Immature natural killer cell (primary cell): ENCODE results near the gene TBX4. TPM values are rescaled to one million over a fixed set of nuclear protein-coding genes. Genes with fewer than 3 reads are reported as not detected.
A peak's percentile ranks its signal among the peaks of the same experiment; 100 is the strongest.

ENCODE experiments used
- DNase-seq, 3 donors: peaks; one replicate each; pipeline ENCODE4 v3.0.0; 2022; ENCODE audit warnings: mixed read lengths in 1 of 3
- H3K27ac Mint-ChIP-seq, 6 donors: one replicate each; pipeline ENCODE4 v1.8.0; 2020; ENCODE audit warnings: mixed read lengths in 6 of 6, mild to moderate bottlenecking in 5 of 6, inconsistent platforms in 4 of 6, moderate library complexity in 3 of 6
- H3K27me3 Mint-ChIP-seq, 3 donors: one replicate each; pipeline ENCODE4 v1.8.0; 2020 to 2021; ENCODE audit warnings: low read depth in 3 of 3, mild to moderate bottlenecking in 3 of 3, mixed read lengths in 3 of 3, moderate library complexity in 3 of 3, inconsistent platforms in 1 of 3
- H3K36me3 Mint-ChIP-seq, 3 donors: one replicate each; pipeline ENCODE4 v1.8.0; 2020; ENCODE audit warnings: mixed read lengths in 3 of 3, inconsistent platforms in 2 of 3, mild to moderate bottlenecking in 2 of 3
- H3K4me1 Mint-ChIP-seq, 2 donors: one replicate each; pipeline ENCODE4 v1.8.0; 2020; ENCODE audit warnings: inconsistent platforms in 2 of 2, mild to moderate bottlenecking in 2 of 2, mixed read lengths in 2 of 2, moderate library complexity in 1 of 2
- H3K4me3 Mint-ChIP-seq, 5 donors: one replicate each; pipeline ENCODE4 v1.8.0; 2020; ENCODE audit warnings: mild to moderate bottlenecking in 5 of 5, mixed read lengths in 5 of 5, inconsistent platforms in 3 of 5, moderate library complexity in 3 of 5
- H3K9me3 Mint-ChIP-seq, 6 donors: one replicate each; pipeline ENCODE4 v1.8.0; 2020; ENCODE audit warnings: mild to moderate bottlenecking in 6 of 6, mixed read lengths in 6 of 6, inconsistent platforms in 4 of 6, moderate library complexity in 3 of 6
- polyA plus RNA-seq, 3 donors: library from polyadenylated mRNA; unstranded; fragments of 300-500 nt; fragmentation: Illumina TruSeq; gene quantifications; one replicate each; pipeline ENCODE4 v1.2.3, GENCODE V29; 2021

Gene TBX4
- polyA plus RNA-seq, 3 donors from 2014 or later = not detected

DNA sequence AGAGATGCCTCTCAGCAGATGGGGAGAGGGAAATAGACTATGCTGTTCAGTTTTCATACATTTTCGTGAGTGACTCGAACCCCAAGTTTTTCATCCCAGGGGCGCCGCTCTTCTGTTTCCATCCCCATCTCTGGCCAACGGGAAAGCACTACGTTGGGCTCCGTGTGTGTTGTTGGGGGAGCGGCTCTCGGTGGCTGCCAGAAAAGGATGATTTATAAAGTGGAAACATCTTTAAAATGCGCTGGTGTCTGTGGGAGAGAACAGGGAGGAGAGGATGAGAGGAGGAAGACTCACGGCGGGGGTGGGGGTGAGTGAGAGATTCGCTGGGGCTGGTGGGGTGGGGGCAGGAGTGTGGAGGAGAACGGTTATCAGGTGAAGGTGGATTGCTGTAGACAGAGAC is 5.8 kb downstream of the TBX4 start:
- H3K9me3 Mint-ChIP-seq = no peaks in the 10 kb centered on the region
- H3K27me3 Mint-ChIP-seq = peaks cover 27 to 42% (median 38%) of the 10 kb centered on the region in 3 donors
- no peak for DNase-seq
- H3K27ac Mint-ChIP-seq = no peak overlapping the region
- H3K4me3 Mint-ChIP-seq = peak overlapping the region in 1 of 5 donors; percentile 34
- H3K36me3 Mint-ChIP-seq = peaks cover 0 to 6% (median 0%) of the 10 kb centered on the region in 3 donors
- H3K4me1 Mint-ChIP-seq = peaks cover 11 to 17% of the 10 kb centered on the region in 2 donors

DNA sequence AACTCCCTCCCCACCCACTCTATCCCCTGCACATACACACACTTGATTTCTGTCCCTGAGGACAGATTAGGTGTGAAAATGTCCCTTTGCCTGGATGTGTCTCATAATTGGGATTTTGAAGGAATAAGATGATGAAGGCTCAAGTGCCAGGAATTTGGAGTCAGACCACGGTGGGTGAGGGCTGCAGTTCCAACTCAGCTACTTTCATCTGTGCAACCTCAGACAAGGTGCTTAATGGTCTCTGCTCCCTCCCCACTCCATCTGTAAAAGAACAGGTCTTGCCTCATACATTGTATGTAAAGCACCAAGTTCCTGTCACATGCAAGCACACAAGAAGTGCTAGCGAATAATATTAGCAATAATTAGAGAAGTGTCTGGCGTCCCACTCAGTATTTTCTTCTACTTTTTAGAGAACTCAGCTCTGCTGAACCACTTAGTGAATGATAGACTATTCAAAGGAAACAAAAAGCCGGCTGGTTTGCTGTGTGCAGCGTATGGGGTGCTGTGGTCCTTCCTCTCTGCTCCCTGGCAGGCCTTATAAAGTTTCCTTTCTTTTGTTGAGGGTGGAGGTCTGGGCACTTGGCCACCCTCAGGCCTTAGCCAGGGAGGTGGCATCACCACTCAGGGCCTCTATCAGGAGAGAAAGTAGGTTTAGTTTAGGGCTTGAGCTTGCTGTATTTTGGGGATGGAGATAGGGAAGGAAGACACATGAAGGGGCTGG is 6.4 kb downstream of the TBX4 start:
- Mint-ChIP-seq H3K27ac (no peak overlapping the region), H3K36me3 (peaks cover 0 to 6% (median 0%) of the 10 kb centered on the region in 3 donors), H3K27me3 (peaks cover 24 to 40% (median 36%) of the 10 kb centered on the region in 3 donors), H3K4me3 (no peak overlapping the region), H3K9me3 (no peaks in the 10 kb centered on the region), H3K4me1 (peaks cover 11 to 15% of the 10 kb centered on the region in 2 donors)
- no peak for DNase-seq

DNA sequence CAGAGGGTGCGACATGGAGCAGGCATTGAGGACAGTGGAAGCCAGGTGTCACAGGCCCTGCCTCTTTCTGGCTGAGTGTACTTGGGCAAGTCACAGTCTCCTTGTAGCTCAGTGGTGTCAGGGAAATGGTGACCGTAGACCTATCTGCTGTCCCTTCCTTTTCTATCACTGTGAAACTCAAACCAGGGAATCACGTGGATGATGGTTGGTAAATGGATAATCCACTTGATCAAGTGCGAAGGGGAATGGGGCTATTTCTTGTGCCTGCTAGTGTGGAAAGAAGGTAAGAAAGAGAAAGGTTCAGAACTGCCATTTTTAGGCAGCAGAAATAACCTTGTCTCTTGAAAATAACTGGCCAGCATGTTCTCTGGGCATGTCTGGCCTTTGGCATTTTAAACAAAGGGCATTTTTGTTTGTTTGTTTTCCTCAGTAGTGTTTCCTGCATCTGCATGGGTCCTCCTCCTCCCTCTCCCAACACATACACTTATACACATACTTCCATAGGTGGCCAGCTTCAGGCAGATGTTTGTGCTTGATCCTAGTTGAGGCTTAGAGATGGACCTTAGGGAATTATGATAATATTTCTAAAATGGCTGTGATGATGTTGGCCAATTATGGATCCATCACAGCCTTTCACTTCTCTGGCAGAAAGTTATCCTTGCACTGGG is 7.1 kb downstream of the TBX4 start:
- Mint-ChIP-seq H3K36me3 (no peaks in the 10 kb centered on the region), H3K9me3 (no peaks in the 10 kb centered on the region), H3K27ac (no peak overlapping the region), H3K4me1 (peaks cover 8% of the 10 kb centered on the region in 2 donors), H3K27me3 (peaks cover 20 to 33% (median 30%) of the 10 kb centered on the region in 3 donors), H3K4me3 (no peak overlapping the region)
- DNase-seq = no peak

DNA sequence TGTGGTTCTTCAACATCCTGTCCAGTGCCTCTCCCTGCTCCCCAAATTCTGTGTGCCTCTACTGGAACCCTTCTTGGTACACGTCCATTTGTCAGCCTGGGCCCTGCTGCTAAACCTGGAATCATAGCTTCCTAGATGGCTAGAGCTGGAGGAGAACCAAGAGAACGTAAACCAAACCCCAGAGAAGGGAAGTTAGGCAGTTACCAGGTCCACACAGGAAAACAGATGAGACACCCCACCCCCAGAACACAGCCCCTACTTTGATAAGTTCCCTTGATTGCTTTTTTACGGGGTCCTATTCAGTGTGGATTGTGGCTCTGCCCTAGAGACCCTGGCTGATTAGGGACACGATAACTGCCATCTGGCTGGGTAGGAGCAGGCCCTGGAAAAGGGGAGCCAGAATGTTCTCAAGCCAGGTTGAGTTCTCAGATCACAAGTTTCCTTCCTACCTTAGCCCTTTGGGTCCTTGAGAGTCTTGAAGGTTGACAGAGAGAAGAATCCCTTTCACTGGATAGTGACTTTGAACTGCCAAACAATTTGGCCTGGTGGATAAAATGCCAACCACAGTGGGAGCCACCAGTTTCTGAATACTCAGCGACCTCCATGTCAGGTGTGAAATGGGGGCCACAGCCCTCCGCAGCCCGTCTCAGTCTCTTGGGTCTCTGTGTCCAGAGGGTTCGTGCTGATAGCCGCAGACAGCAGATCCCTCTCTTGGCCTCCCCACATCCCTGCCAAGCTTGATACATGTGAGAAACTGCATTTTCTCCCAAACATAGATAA is 7.9 kb downstream of the TBX4 start:
- Mint-ChIP-seq H3K4me1 (peaks cover 7 to 8% of the 10 kb centered on the region in 2 donors), H3K36me3 (no peaks in the 10 kb centered on the region), H3K27ac (no peak overlapping the region), H3K4me3 (no peak overlapping the region), H3K9me3 (no peaks in the 10 kb centered on the region), H3K27me3 (peaks cover 18 to 31% (median 28%) of the 10 kb centered on the region in 3 donors)
- DNase-seq = no peak

DNA sequence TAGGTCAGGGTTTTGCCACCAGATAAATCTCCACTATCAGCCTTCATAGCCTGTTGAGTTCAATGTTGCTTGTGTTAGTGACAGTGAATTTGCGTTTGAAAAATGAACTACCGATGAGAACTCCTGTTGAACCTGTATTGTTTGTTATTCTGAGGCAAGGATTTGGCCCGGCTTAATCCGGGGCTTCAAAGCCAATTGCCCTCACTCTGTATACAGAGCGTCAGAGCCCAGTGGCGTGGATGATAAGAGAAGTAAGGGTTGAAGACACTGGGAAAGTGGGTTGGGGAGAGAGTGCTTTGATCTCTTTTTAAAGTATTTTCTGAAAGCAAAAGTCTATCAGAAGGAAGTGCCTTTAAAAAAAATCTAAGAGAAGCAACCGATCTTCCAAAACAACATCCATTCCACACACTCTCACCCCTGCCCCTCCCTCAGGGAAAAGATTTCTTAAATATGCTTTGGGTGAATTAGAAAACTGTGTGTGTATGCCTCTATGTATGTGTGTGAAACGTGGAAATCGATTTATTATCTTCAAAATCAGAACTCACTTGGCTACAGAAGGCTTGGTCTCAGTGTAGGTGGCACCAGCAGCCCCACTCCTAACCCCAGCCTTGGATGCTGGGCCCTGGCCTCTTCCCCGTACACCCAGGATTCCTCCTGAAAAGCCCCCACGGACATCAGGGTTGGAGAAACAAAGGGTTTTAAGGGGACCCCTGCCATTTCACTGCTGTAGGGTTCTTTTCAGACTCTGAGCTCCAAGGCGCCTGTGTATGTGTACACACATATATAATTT is 8.8 kb downstream of the TBX4 start:
- DNase-seq = no peak
- Mint-ChIP-seq H3K36me3 (no peaks in the 10 kb centered on the region), H3K4me3 (no peak overlapping the region), H3K27me3 (peaks cover 17 to 28% (median 25%) of the 10 kb centered on the region in 3 donors), H3K4me1 (peaks cover 7 to 8% of the 10 kb centered on the region in 2 donors), H3K27ac (no peak overlapping the region), H3K9me3 (no peaks in the 10 kb centered on the region)

DNA sequence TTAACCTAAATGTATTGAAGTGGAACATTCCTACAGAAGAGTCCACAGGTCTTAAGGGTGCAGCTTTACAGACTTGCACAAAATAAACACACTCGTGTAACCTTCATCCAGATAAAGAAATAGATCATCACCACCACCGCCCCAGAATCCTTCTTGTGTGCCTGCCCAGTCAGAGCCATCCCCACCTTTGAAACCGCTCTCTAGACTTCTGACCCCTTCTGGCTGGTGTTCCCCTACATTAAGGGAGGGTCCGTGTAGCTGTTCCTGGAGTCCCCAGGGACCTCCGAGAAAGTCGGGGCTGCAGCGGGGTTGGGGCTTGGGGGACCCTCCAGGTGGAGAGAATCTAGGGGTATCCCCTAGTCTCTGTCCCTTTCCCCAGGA is 9.4 kb downstream of the TBX4 start:
- no peaks in the 10 kb centered on the region for H3K9me3 Mint-ChIP-seq
- H3K27ac Mint-ChIP-seq = no peak overlapping the region
- H3K4me1 Mint-ChIP-seq = peaks cover 7 to 8% of the 10 kb centered on the region in 2 donors
- H3K4me3 Mint-ChIP-seq = no peak overlapping the region
- peaks cover 17 to 31% (median 25%) of the 10 kb centered on the region in 3 donors for H3K27me3 Mint-ChIP-seq
- H3K36me3 Mint-ChIP-seq = no peaks in the 10 kb centered on the region
- DNase-seq = no peak

DNA sequence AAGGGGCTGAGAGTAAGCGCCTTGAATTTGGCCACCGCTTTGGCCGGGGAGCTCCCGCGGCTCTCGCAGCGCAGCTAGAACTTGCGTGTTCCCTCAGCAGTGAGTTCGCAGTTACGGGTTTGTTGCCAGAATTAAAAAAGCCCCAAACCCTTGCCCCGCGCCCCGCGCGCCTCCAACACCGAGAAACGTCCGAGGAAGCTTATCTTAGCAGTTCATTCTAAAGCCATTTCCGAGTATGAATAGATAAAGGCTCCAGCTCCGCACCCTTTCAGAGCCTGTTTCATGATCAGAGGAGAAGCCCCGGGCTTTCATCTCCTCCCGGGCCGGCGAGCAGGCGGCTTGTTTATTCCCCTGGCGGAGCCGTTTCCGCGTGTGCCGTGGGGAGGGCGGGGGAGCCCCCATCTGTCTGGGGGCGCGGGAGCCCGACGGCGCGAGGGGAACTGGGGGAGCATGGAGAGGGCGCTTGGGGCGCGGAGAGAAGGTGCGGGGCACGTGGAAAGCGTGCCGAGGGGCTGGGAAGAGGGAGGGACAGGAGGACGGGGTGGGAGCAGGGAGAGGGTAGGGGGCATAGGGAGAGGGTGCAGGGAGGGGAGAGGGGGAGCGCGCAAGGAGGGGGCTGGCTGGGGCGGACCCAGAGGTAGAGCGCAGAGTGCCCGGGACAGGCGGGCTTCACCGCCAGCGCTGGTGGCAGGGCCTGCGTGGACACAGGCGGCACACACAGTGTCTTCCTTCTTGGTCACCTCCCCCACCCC is 9.9 kb downstream of the TBX4 start:
- DNase-seq = no peak
- peaks cover 17 to 30% (median 25%) of the 10 kb centered on the region in 3 donors for H3K27me3 Mint-ChIP-seq

DNA sequence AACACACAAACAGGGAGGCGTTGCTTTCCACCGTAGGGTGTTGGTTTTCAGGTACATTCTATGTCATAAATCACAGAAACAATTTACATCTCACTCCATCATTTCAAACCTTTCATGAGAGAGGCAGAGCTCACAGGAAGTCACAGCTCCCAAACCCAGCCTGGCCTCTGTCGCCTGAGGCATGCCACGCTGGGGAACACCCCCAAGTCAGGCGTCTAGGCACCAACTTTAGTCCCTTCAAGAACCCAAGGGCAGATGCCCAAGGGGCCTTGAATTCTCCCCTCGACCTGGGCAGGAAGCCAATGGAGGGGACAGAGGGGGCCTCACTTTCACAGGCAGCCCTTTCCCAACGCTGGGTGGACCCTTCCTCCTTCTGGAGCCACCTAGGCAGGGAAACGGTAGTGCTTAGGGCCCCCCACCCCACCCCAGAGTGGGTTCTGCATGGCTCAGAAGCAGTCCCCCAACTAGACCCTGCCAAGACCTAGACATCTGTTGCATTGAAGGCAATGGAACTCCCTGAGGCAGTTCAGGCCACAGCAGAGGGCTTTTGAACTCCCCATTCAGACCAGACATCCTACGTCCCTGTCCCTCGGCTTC is 10.6 kb downstream of the TBX4 start:
- peaks cover 13 to 28% (median 21%) of the 10 kb centered on the region in 3 donors for H3K27me3 Mint-ChIP-seq
- DNase-seq = no peak
- no peaks in the 10 kb centered on the region for H3K9me3 Mint-ChIP-seq
- peaks cover 0 to 3% of the 10 kb centered on the region in 2 donors for H3K4me1 Mint-ChIP-seq
- peak overlapping the region in 1 of 5 donors; percentile 10 for H3K4me3 Mint-ChIP-seq
- no peaks in the 10 kb centered on the region for H3K36me3 Mint-ChIP-seq
- no peak overlapping the region for H3K27ac Mint-ChIP-seq

More for the DNA sequence above, 9.9 kb downstream of the TBX4 start:
- Mint-ChIP-seq H3K9me3 (no peaks in the 10 kb centered on the region), H3K36me3 (no peaks in the 10 kb centered on the region), H3K27ac (no peak overlapping the region), H3K4me3 (peak overlapping the region in 1 of 5 donors; percentile 10), H3K4me1 (peaks cover 5 to 7% of the 10 kb centered on the region in 2 donors)

DNA sequence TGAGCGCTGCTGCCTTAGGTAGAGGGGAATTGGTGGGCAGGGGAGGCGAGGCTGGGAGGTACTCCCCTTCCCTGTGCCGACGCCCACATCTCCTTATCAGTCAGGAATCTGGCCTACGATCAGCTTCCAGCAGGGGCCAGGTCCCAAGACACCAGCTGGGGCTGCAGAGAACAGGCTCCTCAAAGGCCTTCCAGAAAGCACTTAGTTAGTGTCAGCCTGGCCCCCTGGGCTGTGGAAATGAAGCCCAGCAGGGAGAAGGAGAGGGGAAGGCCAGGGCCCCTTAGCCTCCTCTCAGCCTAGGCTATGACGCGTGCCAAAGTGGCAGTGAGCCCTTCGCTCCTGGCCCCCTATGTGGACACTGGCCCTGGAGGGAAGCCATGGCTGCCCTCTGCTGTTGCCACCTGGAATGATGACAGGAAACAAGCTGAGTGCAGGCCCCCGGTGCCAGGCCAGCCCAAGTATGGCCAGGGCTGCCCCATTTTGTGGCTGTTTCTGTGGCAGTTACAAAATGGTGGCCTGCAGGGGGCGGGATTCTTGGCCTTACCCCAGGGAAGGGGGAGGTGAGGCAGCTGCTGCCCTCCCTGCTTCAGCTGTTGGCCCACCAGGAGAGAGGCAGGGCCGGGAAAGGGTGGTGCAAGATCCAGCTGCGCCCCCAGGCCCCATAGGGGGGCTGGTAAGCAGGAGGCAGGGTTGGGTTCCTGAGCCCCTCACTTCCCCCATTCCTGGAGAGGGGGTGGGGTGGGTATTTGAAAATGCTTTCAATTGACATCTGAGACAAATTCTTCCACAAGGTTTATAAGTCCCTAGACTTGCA is 11.3 kb downstream of the TBX4 start:
- Mint-ChIP-seq H3K36me3 (no peaks in the 10 kb centered on the region), H3K27ac (no peak overlapping the region), H3K4me1 (no peaks in the 10 kb centered on the region), H3K27me3 (peaks cover 10 to 23% (median 15%) of the 10 kb centered on the region in 3 donors), H3K4me3 (no peak overlapping the region), H3K9me3 (no peaks in the 10 kb centered on the region)
- no peak for DNase-seq

DNA sequence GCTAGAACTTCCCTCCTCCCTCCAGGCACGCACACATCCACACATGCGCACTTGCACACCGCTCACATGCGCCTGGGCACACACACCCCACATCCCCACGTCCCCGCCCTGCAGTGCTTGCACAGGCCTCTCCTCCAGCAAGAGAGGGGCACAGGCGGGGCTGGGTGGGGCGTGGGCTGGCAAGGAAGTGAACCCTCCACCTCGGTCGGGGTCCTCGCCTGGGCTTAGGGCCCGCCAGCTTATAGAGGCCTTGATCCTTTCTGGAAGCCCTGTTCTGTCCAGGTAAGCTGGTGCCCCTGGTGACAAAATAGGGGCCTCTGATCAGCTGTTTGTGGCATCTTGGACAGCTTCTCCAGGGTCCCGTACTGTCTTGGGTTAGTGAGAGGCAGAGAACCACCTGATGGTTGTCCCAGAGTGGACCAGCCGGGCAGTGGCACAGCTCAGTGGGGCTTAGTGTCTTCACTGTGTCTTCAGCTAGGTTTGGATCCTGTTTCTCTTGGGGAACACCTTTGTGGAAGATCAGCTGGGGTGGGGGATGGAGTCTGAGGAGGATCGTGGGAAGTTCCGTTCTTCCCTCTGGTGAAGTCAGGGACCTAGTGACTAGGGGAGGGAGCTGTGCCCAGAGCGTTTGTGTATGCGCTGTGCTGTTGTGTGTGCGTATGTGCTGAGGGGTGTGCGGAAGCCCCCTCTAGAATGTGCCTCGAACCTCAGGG is 12.1 kb downstream of the TBX4 start:
- Mint-ChIP-seq H3K4me3 (no peak overlapping the region), H3K4me1 (no peaks in the 10 kb centered on the region), H3K9me3 (no peaks in the 10 kb centered on the region), H3K36me3 (no peaks in the 10 kb centered on the region), H3K27ac (peak overlapping the region in 1 of 6 donors; percentile 5), H3K27me3 (peaks cover 7 to 16% (median 12%) of the 10 kb centered on the region in 3 donors)
- no peak for DNase-seq

DNA sequence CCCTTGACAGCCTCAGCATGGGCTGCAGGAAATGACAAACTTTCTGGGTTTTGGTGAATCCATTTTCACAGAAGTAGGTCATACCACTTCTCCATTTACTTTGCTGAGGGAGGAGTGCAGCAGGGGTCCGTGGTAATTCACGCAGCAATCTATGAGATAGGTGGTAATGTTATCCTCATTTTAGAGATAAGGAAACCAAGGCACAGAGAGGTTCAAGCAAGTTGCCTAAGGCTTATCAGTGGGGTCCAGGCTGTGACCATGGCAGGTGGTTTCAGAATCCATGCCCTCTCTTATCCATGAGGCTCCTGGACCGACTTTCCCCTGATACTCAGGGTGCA is 12.6 kb downstream of the TBX4 start:
- H3K4me3 Mint-ChIP-seq = no peak overlapping the region
- no peak overlapping the region for H3K27ac Mint-ChIP-seq
- H3K9me3 Mint-ChIP-seq = no peaks in the 10 kb centered on the region
- no peaks in the 10 kb centered on the region for H3K36me3 Mint-ChIP-seq
- no peak for DNase-seq
- H3K4me1 Mint-ChIP-seq = no peaks in the 10 kb centered on the region
- H3K27me3 Mint-ChIP-seq = peaks cover 2 to 13% (median 12%) of the 10 kb centered on the region in 3 donors
